Stimulated activated CD4-positive, alpha-beta T cell treated with anti-CD3 and anti-CD28 coated beads, Interleukin-12 subunit alpha, Interleukin-12 subunit beta, amount 100 ng/mL, for 48 hours (primary cell): ENCODE measurements around the gene DAZAP1.

ENCODE experiments used
- DNase-seq, 3 donors: peaks; one replicate each; pipeline ENCODE4 v3.0.0-alpha.2; 2020; ENCODE audit warnings: low read depth in 2 of 3, low spot score in 1 of 3

DAZAP1 gene

DNA sequence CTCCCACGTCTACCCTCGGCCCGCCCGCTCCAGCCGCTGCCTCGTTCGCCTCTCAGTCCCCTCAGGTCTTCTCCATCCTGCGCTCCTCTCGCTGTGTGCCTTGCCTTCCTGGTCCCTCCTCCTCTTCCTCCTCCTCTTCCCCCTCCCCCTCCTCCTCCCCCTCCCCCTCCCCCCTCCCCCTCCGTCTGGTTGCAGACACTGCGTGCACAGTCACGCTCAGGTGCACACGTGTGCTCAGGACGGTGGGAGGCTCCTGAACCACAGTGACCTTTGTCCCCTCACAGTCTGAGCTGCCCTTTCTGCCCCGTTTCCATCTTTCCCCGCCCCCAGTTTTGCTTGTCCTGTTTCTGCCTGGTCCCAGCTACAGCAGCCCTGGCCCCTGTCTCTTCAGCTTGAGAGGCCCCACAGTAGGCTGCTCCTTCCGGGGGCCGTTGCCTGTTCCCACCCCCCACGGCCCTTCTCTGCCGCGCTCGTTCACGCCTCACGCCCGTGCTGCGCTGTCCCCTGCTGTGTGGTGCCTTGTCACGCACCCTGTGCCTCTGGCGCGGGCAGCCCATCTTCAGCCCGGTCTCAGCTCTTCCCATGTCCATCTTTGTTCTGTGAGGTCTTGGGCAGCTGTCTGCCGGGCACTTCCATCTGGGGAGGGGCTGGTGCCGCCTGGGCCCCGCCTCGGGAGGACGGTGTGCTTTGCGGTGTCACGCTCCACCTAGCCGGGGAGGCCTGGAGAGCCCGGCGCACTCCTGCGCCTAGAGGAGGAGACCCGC, 17.0 kb downstream of the DAZAP1 start:
- DNase-seq, result no peak

DNA sequence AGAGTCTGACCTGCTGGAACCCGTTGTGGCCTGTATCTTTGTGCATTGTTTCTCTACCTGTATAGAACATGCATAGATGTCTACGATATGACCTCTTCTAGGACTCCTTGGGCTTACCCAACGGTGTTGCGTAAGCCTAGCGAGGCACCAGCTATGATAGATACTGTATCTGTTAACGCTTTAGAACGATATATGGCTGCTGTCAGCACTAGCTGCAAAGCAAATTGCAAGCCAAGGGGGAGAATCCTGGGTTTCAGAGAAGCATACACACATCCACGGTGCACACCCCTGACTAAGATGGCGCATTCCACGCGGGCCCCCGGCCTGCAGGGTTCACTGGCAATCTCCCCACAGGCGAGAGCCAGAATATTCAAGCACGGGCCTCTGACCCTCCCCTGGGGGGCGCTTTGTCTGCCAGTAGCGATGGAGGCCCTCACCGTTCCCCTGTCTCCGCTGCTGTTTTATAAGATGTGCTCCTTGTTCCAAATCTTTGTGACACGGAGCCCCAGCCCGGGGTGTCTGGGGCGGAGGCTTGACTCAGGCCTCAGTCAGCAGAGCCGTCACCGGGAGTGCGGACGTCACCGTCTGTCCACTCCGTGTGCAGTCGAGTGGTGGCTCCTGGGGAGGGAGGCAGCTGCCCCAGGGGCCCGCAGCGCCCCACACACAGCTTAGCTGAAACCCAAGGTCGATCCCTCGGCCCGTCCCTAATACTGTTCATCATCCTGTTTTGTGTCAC, 17.9 kb downstream of the DAZAP1 start:
- no peak for DNase-seq

DNA sequence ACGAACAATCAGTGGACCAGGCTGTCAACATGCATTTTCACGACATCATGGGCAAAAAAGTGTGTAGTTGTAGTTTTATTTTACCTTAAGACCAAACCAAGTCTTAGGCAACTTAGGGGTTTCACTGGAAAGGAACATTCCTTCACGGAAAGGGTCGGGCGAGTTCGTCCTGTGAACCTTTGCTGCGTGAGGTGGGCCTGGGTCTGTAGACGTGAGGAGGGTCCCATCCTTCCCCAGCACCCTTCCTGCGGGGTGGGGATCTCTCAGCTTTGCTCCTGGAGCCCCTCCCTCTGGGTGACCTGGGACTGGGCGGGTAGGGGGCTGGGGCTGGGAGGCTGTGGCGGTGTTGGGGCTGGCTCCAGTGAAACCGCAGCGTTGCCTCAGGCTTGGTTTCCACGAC, 18.5 kb downstream of the DAZAP1 start:
- no peak for DNase-seq

DNA sequence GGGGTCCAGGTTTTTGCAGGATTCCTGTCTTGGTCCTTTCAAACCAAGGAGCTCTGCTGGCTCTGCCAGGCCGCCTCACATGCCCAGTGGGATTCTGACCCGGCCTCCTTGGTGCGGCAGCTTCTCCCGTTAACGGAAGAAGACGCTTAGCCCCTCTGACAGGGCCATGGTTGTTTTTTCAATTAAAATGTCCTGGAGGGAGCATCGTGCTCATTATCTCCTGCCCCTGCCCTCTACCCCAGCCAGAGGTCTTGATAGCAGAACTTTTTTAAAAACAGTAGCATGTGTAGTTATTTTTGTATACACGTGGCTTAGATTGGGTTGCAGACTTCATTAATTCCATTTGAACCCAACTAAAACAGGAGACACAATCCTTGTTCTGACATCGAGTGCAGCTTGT, 19.4 kb downstream of the DAZAP1 start:
- no peak for DNase-seq

DNA sequence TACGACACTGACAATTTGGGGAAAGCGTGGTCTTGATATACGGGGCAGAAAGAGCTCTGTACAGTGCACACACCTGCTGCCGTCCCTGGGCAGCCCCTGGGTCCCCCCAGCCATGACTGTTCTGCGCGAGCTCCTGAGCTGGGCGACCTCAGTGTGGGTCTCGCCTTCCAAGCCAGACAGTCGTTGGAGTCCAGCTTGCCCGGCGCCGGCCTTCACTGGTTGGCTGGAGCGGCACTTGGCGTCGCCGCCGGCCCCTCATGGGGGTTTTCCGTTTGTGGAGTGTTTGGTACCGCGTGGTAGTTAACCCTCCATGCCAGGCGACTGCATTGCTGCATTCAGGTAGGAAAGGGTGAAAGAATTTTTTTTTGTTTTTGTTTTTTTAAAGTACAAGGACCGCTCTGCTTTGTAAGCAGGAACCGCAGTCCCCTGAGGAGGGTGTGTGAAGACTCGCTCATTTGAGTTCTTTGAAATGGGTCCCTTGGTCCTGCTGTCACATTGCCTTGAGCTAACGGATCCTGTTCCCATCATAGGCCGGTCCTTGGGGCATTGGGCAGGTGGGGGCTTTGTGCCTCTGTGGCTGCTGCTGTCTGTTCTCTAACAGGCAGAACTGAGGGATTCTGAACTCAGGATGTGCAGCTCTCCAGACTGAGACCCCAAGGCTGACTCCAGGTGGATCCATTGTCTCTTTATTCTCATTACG, 20.0 kb downstream of the DAZAP1 start:
- no peak for DNase-seq

DNA sequence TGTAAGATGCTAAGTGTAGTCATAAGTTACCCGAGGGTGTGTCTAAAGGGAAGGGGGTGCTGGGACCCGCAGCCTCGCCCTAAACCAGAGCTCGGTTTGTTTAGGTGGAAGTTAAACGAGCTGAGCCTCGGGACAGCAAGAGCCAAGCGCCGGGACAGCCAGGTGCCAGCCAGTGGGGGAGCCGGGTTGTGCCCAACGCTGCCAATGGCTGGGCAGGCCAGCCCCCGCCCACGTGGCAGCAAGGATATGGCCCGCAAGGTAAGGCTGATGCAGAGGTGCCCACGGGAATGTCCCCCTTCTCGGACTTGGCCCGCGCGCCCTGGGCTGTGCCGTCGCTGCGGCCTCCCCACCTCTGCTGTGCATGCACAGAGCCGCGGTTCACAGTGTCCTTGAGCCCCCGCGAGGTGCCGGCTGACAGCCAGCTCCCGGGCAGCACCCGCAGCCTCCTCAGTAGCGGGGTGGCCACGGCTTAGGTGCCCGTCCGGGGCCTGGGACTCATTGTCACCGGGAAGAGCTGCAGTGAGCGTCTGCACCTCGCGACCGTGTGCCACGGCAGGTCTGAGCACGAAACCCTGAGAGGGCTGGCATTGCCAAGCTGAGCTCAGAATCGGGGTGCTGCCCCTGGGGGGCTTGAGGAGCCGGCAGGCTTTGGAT, 21.5 kb downstream of the DAZAP1 start:
- no peak for DNase-seq

DNA sequence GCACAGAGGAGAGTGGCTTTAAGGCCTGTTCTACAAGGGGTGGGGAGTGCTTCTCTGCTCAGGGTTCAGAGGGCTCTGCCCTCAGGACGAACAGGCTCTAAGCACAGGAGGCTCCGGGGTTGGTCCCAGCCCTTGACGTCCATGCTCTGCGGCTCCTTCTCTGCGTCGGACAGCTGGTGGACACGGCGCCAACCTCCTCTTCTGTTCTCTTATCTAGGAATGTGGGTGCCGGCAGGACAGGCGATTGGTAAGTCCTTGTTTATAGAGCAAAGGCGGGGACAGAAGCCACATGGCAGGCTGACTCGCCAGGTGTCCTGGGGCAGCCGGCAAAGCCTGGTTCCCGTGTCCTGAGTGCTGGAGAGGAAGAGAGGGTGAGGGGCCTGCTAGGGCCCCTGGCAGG, 22.4 kb downstream of the DAZAP1 start:
- no peak for DNase-seq

DNA sequence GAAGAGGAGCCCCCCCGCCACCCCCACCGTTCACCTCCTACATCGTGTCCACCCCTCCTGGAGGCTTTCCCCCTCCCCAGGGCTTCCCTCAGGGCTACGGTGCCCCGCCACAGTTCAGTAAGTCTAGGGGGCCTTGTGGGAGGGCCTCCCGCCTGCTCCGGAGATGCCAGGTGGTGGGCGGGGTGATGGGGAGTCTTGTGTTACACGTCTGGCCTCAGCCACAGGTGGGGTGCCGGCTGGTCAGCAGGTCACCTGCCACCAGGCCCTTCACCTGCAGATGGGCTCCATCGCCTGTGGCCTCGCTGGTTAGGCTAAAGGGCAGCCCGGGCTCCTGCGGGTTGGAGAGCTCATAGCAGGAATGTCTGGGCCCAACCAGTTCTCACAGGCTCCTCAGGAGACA, 22.9 kb downstream of the DAZAP1 start:
- DNase-seq, result no peak

DNA sequence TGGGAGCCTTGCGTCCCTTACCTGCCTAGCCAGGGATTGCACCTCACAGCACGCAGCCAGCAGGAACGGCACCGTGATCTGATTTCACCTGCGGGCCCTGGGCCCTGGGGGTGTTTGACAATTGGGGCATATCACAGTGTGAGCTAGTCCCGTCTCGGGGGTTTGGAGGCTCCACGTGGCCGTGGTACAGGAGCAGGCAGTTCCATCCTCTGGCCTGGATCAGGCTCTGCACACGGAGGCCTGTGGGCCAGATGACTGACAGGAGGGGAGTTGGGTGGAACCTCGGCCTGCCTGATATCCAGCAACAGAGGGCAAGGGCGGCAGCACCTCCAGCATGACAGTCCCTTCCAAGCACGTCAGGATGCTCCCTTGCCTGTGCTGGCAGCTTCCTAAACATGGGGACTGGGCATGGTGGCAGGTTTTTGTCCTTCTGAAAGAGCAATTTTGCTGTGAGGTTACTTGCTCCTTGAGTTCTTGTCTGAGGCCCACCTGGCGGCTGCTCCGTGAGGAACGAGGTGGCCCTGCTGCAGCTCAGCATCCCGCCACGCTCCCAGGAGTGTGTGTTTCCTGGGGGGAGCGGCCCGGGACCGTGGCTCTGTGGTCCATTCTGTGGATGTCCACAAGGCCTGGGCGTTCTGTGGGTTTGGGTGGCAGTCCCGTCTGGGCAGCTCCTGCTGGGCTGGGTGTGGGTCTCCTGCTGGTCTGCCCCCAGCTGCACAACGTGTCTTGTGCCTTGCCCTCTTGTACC, 24.5 kb downstream of the DAZAP1 start:
- no peak for DNase-seq

DNA sequence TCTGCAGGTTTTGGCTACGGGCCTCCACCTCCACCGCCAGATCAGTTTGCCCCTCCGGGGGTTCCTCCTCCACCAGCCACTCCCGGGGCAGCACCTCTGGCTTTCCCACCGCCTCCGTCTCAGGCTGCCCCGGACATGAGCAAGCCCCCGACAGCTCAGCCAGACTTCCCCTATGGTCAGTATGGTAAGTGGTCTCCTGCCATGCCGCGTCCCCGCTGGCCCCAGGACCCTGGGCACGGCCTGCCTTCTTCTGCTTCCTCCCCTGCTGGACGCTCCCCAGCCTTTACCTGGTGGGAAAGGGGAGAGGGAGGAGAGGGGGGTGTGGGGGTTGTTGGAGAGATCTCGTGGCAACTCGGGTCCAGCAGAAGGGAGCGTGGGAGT, 25.1 kb downstream of the DAZAP1 start:
- no peak for DNase-seq

DNA sequence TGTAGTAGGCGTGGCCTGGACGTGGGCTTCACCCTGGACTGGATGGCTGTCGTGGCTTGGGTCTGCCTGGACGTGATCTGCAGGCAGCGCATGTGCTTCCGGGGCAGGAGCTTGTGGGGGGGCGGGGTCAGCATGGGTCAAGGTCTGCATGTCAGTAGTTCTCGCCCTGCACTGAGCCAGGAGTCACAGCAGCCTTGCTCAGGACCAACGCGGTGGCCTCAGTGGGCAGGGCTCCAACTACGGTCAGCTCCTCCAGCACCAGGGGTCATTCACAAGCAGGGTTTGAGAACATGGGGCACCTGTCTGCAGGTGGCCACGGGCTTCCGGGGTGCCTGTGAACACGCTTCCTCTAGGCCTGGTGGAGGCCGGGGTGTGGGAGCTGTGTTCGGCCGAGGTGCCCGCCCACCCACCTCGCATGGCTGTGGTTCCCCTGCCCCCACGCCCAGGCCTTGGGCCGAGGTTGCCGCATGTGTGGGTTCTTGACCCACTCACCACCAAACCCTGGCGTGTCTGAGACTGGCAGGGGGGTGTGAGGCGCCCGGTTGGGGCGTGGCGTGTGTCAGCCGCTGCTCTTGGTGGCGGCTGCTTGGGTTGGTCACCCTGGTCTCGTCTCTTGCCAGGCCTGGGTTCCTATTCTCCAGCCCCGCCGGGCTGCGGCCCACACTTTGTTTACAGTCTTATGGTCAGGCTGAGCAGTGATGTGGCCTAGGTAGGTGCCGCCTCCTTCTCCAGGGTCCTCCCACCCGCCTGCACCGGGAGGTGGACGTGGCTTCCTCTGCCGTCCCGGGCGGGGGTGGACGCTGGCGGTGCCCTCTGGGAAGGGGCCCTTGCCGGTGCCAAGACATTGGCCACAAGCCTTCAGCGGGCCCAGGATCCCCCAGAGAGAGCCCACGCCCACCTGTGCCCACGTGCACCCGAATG, 26.0 kb downstream of the DAZAP1 start:
- DNase-seq, result no peak

DNA sequence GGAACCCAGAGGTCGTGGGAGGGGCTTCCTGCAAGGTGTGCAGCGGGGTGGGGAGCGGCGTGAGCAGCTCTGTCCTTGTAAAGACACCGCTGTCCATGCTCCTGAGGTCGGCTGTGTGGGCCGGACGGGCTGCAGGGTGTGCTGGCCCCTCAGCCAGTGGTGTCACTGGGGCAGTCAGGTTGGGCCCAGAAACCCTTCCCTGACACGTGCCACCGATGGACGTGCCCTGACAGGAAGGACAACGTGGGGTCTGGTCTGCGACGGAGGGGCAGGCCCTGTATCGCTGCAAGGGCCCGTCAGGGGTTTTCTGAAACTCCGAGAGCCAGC, 26.6 kb downstream of the DAZAP1 start:
- DNase-seq, result no peak

DNA sequence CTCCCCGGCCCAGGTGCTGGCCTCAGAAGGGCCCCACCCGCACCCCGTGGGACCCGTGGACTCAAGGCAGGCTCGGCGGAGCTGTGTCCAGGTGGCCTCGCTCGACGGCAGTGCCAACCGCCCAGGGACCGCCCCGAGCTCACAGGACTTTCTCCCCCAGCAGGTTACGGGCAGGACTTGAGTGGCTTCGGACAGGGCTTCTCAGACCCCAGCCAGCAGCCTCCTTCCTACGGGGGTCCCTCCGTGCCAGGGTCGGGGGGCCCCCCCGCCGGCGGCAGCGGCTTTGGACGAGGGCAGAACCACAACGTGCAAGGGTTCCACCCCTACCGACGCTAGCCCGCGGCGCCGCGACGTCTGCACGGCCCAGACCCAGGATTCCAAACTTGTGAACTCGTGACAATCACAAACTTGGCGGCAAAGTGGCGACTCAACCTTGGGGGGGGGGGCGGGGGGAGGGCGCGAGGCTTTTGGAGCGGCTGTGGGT, 27.2 kb downstream of the DAZAP1 start:
- DNase-seq, result no peak

DNA sequence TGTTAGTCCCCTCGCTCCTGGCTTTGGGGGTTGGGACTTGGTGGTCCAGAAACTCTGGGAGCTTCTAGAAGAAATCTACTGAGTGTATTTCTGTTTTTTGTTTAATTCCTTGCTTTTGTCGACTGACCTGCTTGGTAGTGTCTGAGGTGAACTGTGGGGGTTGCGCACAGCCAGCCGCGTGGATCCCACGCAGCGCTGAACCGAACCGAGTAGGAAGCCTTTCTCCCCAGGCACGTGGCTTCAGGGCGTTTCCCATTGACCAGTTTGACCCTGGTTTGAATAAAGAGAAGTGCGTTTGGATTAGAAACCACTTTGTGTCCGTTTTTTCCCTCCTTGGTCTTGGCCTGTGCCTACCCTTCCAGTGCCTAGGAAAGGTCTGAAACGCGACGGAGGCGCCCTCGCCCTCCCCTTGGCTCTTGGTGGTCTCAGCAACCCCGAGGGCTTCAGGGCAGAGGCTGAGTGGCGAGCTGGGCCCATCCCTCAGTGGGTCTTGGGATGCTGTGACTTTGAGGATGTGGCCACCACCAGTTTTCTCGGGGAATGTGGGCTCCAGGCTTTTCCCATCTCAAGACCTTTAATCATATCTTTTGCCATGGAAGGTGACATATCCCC, 28.1 kb downstream of the DAZAP1 start:
- DNase-seq, result no peak

DNA sequence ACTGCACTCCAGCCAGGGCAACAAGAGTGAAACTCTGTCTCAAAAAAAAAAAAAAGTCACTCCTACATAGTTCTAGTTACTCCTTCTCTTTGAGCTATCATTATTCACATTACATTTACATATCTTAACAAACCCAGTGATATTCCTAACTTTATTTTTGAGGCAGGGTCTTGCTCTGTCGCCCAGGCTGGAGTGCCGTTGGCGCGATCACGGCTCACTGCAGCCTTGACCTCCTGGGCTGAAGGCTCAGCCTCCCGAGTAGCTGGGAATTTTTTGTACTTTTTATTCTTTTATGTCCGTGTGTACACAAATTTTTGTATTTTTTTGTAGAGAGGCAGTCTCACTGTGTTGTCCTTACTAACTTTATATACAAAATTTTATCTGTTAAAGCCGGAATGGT, 30.2 kb downstream of the DAZAP1 start:
- no peak for DNase-seq

DNA sequence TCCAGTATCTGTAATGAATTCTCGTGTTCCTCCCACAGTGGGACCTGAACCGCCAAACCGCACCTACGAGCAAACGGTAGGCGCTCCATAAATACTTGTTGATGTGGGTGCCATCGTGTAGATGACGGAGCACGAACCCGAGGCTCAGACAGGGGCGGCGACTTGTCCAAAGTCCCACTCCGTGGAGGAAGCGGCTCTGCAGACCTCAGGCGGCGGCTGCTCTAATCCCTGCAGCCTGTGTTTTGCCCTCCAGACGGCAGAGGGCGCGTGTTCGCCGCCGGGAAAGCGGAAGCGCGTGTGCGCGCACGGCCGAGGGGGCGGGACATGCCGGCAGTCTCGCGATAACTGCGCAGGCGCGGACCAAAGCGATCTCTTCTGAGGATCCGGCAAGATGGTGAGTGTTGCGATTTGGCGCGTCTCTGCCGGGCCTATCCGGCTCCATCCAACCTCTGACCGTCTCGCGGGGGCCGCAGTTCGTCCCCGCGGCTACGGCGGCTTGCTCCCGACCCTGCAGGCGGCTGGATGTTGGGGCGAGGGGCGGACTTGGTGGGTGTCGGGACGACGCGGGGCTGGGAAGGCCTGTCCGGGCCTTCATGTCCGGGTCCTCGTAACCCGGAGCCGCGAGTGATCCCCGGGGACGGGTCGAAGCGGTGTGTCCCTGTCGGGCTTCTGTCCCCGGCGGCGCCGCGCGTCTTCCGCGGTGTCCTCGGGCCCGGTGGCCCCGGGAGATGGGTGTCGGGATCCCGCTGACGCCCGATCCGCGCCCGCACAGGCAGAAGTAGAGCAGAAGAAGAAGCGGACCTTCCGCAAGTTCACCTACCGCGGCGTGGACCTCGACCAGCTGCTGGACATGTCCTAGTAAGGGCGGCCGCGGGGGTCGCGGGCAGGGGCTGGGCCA, 30.9 kb downstream of the DAZAP1 start, which contains the start of gene RPS15:
RPS15 (plus strand) TSS at position 362 of the 898 bp plus-strand sequence; CDS start at position 392, 30 bp downstream.
- peak; percentile 90 to 95 (median 93) for DNase-seq

DNA sequence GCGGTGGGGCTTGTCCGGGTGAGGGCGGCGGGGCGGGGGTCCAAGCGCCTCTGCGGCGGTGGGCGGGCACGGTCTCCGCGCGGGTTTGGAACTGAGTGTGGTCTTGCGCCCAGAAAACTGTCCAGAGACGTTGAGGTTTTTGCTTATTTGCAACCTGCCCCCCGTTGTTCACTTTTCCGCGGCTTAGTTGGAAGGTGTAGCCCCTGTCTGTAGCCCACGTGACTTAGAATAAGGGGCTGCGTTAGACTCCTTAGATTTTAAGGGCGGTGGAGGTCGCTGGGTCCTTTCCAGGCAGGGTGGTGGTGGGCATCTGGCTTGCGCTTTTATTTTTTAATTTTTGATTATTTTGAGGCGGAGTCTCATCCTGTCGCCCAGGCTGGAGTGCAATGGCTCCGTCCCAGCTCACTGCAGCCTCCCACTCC, 31.6 kb downstream of the DAZAP1 start:
- no peak for DNase-seq
